ENCODE data around the gene RMDN2. TPM values are rescaled to one million over a fixed set of nuclear protein-coding genes. Genes with fewer than 3 reads are reported as not detected.

The RMDN2 gene
- total RNA-seq, 1 experiment from 2014 or later: 3.0 TPM

DNA sequence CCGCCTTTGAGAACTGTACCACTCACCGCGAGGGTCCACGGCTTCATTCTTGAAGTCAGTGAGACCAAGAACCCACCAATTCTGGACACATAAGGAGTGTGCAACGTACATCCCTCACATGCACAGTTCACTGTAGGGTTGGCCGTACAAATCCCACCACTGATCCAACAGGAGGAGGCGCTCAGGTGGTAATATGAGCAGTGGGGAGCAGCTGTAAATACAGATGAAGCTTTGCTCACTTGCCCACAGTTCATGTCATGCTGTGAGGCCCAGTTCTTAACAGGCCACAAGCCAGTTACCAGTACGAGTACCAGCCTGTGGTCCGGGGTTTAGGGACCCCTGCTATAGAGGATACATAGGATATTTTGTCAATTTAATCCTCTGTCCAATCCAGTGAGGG is 96.5 kb downstream of the RMDN2 start:
- H3K4me1 ChIP-seq (ENCODE audit: insufficient read depth, low read length, poor library complexity, severe bottlenecking): no peaks in the 10 kb centered on the region
- TF ChIP-seq, protein P1, sequence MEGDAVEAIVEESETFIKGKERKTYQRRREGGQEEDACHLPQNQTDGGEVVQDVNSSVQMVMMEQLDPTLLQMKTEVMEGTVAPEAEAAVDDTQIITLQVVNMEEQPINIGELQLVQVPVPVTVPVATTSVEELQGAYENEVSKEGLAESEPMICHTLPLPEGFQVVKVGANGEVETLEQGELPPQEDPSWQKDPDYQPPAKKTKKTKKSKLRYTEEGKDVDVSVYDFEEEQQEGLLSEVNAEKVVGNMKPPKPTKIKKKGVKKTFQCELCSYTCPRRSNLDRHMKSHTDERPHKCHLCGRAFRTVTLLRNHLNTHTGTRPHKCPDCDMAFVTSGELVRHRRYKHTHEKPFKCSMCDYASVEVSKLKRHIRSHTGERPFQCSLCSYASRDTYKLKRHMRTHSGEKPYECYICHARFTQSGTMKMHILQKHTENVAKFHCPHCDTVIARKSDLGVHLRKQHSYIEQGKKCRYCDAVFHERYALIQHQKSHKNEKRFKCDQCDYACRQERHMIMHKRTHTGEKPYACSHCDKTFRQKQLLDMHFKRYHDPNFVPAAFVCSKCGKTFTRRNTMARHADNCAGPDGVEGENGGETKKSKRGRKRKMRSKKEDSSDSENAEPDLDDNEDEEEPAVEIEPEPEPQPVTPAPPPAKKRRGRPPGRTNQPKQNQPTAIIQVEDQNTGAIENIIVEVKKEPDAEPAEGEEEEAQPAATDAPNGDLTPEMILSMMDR (conservative IDR thresholded peaks at IDR 0.05; ENCODE audit: low read depth, low read length): no peak
- TF ChIP-seq EZH2 (IDR thresholded peaks at IDR 0.05; ENCODE audit: borderline replicate concordance, low read depth, low read length, poor library complexity, severe bottlenecking): no peak
- no peak overlapping the region for H3K27ac ChIP-seq (ENCODE audit: low read depth, low read length, poor library complexity, severe bottlenecking)
- peaks cover 8% of the 10 kb centered on the region for H3K27me3 ChIP-seq (replicated peaks; ENCODE audit: insufficient read depth, low read depth, low read length, poor library complexity)
- no peaks in the 10 kb centered on the region for H3K9me3 ChIP-seq (ENCODE audit: low read depth, low read length, poor library complexity, severe bottlenecking)
- no TSS peak for BruUV-seq (replicated peaks)
- intact Hi-C loops (cut with micrococcal nuclease; ENCODE audit: unreplicated experiment): no loop called here
- no peak for DNase-seq (ENCODE audit: low spot score)
- H3K36me3 ChIP-seq (ENCODE audit: insufficient read depth, low read length, poor library complexity, severe bottlenecking): no peaks in the 10 kb centered on the region
- CTCF ChIA-PET: no interaction called here
- POLR2A ChIA-PET (ENCODE audit: low non-redundant PET): no interaction called here
- H3K4me3 ChIP-seq (ENCODE audit: low read depth, low read length, poor library complexity, severe bottlenecking): no peak overlapping the region

DNA sequence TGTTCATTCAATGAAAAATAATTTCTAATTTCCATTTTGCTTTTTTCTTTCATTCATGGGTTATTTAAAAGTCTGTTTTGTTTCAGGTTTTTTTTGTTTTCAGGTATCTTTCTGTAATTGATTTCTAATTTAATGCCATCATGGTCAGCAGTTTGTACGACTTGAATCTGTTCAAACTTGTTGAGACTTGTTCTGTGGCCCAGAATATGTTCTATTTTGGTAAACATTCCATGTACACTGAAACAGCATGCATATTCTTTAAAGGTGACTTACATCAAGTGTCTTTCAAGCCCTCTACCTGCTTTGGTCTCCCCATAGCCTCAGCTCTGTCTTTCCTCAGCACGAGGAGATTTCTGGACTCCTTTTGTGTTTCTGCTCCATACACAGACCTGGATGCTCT is 101.8 kb downstream of the RMDN2 start:
- H3K27me3 ChIP-seq (replicated peaks; ENCODE audit: insufficient read depth, low read depth, low read length, poor library complexity): peaks cover 15% of the 10 kb centered on the region
- no peak for TF ChIP-seq EZH2 (IDR thresholded peaks at IDR 0.05; ENCODE audit: borderline replicate concordance, low read depth, low read length, poor library complexity, severe bottlenecking)
- TF ChIP-seq, protein P1 (conservative IDR thresholded peaks at IDR 0.05; ENCODE audit: low read depth, low read length): no peak
- H3K9me3 ChIP-seq (ENCODE audit: low read depth, low read length, poor library complexity, severe bottlenecking): no peaks in the 10 kb centered on the region
- BruUV-seq (replicated peaks): no TSS peak
- intact Hi-C loops (cut with micrococcal nuclease; ENCODE audit: unreplicated experiment): no loop called here
- H3K4me1 ChIP-seq (ENCODE audit: insufficient read depth, low read length, poor library complexity, severe bottlenecking): no peaks in the 10 kb centered on the region
- H3K4me3 ChIP-seq (ENCODE audit: low read depth, low read length, poor library complexity, severe bottlenecking): no peak overlapping the region
- POLR2A ChIA-PET (ENCODE audit: low non-redundant PET): no interaction called here
- no peak overlapping the region for H3K27ac ChIP-seq (ENCODE audit: low read depth, low read length, poor library complexity, severe bottlenecking)
- CTCF ChIA-PET: no interaction called here
- DNase-seq (ENCODE audit: low spot score): no peak
- H3K36me3 ChIP-seq (ENCODE audit: insufficient read depth, low read length, poor library complexity, severe bottlenecking): no peaks in the 10 kb centered on the region

DNA sequence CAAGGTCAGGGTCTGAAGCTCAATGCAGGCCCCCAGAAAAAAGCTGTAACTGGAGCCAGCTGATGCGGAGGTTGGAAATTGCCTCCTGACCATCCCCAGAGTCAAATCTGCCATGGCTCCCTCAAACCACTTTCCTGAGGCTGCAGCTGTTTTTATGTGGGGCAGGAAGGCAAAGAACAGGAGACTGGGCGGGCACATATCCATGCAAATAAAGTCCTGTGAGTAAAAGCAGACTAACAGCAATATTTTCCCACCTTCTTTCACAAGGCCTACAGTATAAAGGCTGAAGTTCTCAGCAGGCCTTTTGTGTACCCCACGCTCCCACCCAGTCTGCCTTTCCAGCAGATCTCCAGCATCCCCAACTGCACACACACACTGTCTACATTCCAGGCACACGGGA is 103.7 kb downstream of the RMDN2 start:
- no peak for DNase-seq (ENCODE audit: low spot score)
- no peak overlapping the region for H3K27ac ChIP-seq (ENCODE audit: low read depth, low read length, poor library complexity, severe bottlenecking)
- CTCF ChIA-PET: no interaction called here
- H3K9me3 ChIP-seq (ENCODE audit: low read depth, low read length, poor library complexity, severe bottlenecking): no peaks in the 10 kb centered on the region
- no TSS peak for BruUV-seq (replicated peaks)
- no peak overlapping the region for H3K4me3 ChIP-seq (ENCODE audit: low read depth, low read length, poor library complexity, severe bottlenecking)
- intact Hi-C loops (cut with micrococcal nuclease; ENCODE audit: unreplicated experiment): no loop called here
- no peak for TF ChIP-seq EZH2 (IDR thresholded peaks at IDR 0.05; ENCODE audit: borderline replicate concordance, low read depth, low read length, poor library complexity, severe bottlenecking)
- TF ChIP-seq, protein P1 (conservative IDR thresholded peaks at IDR 0.05; ENCODE audit: low read depth, low read length): no peak
- peaks cover 15% of the 10 kb centered on the region for H3K27me3 ChIP-seq (replicated peaks; ENCODE audit: insufficient read depth, low read depth, low read length, poor library complexity)
- H3K36me3 ChIP-seq (ENCODE audit: insufficient read depth, low read length, poor library complexity, severe bottlenecking): no peaks in the 10 kb centered on the region
- POLR2A ChIA-PET (ENCODE audit: low non-redundant PET): no interaction called here
- H3K4me1 ChIP-seq (ENCODE audit: insufficient read depth, low read length, poor library complexity, severe bottlenecking): no peaks in the 10 kb centered on the region

All from A673 (cell line).